Suprapubic skin (tissue), 3 donors: ENCODE measurements around the gene HELZ.

Source experiments
- EP300 ChIP-seq: sonication (generic); formaldehyde crosslinking; IDR thresholded peaks from one replicate; pipeline ENCODE4 v1.6.1; 2017; ENCODE audit warnings: antibody characterized with exemption
- POLR2A ChIP-seq, 2 donors: fragments of 450-650 bp; IDR thresholded peaks; one replicate each; pipeline ENCODE4 v1.6.1; 2017; ENCODE audit warnings: antibody characterized with exemption in 2 of 2, mild to moderate bottlenecking in 2 of 2, moderate library complexity in 2 of 2
- TF ChIP-seq, protein P1 (sequence below), 2 donors: fragments of 200-600 bp in 1 of 2; fragments of 450-650 bp in 1 of 2; sonication (generic) in 1 of 2; IDR thresholded peaks; one replicate each; pipeline ENCODE4 v1.5.1; 2016 to 2019; ENCODE audit warnings: antibody characterized with exemption in 2 of 2, mild to moderate bottlenecking in 1 of 2, moderate library complexity in 1 of 2

DNA sequence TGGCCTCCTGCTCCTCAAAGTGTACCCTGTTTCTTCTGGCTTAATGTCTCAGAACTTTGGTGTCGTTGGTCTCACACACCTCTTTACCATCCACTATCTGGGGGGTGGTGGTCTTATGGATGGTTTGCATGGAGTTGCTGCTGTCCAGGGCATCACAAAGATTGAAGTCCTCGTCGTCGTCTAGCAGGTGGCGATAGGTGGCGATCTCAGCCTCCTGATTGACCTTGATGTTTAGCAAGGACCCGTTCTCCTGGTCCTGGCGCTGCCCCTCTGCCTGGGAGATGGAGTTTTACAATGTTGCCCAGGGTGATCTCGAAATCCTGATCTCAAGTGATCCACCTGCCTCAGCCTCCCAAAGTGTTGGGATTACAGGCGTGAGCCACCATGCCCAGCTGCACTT is 31.1 kb upstream of the HELZ start:
- TF ChIP-seq, protein P1, sequence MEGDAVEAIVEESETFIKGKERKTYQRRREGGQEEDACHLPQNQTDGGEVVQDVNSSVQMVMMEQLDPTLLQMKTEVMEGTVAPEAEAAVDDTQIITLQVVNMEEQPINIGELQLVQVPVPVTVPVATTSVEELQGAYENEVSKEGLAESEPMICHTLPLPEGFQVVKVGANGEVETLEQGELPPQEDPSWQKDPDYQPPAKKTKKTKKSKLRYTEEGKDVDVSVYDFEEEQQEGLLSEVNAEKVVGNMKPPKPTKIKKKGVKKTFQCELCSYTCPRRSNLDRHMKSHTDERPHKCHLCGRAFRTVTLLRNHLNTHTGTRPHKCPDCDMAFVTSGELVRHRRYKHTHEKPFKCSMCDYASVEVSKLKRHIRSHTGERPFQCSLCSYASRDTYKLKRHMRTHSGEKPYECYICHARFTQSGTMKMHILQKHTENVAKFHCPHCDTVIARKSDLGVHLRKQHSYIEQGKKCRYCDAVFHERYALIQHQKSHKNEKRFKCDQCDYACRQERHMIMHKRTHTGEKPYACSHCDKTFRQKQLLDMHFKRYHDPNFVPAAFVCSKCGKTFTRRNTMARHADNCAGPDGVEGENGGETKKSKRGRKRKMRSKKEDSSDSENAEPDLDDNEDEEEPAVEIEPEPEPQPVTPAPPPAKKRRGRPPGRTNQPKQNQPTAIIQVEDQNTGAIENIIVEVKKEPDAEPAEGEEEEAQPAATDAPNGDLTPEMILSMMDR (IDR thresholded peaks at IDR 0.05) = no peak
- TF ChIP-seq EP300 (no peak), POLR2A (IDR thresholded peaks at IDR 0.05) (no peak)
